NCI-H446 treated with DMSO at 0.1 percent for 48 hours (cell line): ENCODE measurements around the gene CITED1.

Source experiments
- DNase-seq: peaks from one replicate; lab custom pipeline; 2025; lab: John Stamatoyannopoulos, UW

The CITED1 gene

DNA sequence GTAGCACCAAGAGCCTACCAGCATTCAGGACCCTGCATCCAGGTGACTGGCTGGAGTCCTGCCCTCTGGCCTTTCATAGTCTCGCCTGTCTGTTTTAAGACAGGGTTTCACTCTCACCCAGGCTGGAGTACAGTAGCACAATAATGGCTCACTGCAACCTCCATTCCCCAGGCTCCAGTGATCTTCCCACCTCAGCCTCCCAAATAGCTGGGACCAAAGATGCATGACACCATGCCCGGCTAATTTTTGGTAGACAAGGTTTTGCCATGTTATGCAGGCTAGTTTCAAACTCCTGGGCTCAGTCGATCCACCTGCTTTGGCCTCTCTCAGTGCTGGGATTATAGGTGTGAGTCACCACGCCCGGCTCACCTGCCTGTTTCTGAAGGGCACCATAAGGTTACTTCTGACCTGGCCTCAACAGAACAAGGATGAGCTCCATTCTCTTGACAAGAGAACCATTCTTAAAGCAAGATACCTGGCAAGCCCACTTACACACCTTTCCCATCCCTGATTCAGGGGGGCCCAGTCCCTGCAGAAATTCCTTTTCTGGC, 35.3 kb downstream of the CITED1 start:
- no peak for DNase-seq

DNA sequence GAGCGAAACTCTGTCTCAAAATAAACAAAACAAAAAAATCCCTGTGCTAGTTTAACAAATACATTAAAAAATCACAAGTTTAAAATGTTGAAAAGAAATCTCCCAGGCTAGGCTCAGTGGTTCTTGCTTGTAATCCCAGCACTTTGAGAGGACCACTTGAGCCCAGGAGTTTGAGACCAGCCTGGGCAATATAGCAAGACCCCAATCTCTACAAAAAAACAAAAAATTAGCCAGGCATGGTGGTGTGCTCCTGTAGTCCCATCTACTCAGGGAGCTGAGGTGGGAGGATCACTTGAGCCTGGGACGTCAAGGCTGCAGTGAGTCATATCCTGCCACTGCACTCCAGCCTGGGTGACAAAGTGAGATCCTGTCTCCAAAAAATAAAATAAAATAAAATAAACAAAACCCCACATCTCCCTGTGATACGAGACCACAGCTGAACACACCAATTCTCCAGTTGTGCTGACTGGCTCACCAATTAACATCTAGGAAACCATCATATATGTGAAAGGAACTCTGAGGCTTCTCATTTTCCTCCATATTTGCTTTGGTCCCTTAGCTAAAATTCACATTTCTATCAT, 36.0 kb downstream of the CITED1 start:
- DNase-seq = no peak

DNA sequence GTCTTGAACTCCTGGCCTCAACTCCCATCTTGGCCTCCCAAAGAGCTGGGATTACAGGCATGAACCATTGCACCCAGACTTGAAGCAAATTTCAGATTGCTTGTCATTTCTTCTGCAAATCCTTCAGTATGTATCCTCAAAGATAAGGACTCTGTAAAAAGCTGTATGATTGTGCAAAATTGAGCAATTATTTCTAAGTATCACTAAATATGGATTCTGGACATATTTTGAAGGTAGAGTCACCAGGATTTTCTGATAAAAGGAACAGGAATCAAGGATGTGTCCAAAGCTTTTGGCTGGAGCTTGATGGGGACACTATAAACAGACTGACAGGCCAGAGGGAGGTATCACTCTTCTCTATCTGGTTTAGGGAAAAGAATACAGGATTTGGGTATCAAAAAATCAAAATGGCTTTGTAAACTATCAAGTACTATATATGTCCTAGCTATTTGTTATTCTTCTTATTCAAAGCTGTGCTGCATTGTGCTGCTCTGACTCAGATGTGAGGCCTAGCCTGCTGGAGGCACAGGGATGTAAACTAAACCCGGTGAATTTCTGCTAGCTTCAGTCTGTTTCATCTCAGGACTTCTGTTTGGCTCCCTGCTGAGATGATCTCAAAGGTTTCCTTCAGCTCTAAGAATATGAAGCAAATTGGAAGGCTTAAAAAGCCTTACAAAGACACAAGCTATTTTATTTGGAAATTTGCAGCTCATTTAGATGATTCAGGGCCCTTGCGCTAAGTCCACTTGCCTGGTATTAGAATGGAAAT, 36.9 kb downstream of the CITED1 start:
- no peak for DNase-seq

DNA sequence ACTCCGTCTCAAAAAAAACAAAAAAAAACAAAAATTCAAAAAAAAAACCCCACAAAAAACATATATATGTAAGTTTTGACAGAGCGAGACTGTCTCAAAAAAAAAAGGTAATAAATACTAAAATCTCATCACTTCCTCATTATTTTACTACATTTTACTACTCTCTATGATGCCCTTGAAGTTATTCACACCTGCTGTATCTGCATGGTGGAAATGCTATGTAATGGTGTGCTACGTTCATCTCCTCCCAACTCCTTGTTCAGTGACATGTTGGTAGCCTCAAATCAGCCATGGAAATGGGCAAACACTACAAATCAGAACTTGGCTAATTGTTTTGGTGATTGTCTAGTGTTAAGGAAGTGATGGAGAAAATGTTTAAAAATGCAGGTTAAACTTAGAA, 40.5 kb downstream of the CITED1 start:
- no peak for DNase-seq

DNA sequence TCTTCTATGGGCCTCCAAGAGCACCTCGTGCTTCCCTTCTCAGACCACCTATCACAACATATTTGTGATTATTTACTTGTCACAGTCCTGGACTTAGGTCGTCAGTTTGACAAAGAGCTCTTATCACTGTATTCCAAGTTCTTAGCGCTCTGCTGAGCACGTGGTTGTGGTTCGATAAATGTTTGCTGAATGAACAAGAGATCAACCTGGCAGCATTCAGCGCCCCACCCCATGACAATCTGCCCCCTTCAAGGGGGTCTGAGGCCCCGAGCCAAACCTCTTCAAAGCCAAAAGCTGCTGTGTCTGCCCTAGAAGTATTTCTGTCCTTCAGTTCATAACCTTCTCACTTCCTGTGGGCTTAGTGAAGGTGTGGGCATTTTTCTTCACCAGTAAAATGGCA, 43.6 kb downstream of the CITED1 start:
- DNase-seq = no peak

DNA sequence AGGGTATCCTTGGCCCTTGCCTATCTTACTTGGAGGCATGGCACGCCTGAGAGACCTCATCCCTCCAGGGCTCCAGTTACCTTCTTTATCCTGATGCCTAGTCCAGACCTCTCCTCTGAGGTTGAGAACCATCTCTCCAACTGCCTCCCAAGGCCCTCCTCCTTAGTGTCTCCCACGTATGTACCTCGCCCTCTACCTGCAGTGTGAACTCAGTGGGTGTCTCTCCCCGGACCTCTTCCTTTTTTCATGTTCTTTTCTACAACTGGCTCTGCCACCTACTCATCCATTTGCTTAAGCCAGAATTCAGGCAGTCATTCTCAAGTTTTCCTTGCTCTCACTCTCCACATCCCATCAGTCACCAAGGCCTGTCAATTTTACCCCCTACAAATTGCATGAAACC, 45.3 kb downstream of the CITED1 start:
- no peak for DNase-seq

DNA sequence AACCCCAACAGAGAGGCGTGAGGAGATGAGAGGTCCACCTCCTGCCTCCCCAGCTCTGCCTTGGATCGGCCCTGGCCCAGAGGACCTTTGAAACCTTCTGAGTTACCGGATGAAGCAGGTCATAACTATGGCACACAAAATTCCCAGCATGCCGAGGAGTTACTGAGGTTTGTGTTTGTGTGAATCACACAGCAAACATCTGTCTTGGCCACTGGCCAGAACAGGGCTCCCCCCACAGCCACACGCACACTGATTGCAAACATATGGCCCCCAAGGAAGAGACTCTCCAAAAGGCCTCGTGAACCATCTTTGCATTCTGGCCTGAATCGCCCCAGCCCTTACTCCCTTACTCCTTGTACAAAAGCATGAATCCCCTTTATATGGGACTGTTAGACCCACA, 47.5 kb downstream of the CITED1 start:
- no peak for DNase-seq

DNA sequence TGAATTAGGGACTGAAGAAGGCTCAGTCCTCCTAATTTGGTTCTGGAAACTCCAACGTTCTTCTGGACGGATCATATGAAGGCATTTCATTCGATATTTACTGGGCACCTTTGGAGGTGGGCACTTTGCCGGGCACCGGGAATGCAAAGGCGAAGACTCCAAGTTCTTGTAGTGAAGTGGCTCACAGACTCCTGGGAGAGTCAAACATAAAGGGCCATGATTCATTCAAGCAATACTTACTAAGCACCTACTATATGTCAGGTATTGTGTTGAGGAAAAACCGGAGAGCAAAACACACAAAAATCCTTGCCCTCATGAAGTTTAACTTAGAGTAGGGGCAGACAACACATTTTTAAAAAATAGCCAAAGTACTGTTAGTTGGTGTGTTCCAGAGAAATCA, 49.9 kb downstream of the CITED1 start:
- DNase-seq = no peak

DNA sequence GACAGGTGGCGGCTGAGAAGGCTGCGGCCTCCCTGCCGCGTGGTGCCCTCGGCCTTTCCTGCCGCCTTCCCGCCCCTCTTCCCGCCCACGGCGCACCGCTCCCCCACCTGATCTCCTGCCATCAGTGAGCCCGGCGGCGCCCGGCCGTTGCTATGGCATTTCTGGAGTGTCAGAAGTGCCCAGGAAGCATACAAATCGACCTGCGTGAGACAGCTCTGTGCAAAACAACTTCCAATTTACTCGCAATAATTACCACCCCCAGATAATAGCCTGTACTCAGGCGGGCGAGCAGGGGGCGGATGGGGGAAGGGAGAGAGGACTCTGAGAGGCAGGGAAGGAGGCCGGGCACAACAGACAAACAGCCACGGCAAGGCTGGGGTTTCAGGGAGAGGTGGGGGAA, 50.3 kb downstream of the CITED1 start:
- DNase-seq = no peak

DNA sequence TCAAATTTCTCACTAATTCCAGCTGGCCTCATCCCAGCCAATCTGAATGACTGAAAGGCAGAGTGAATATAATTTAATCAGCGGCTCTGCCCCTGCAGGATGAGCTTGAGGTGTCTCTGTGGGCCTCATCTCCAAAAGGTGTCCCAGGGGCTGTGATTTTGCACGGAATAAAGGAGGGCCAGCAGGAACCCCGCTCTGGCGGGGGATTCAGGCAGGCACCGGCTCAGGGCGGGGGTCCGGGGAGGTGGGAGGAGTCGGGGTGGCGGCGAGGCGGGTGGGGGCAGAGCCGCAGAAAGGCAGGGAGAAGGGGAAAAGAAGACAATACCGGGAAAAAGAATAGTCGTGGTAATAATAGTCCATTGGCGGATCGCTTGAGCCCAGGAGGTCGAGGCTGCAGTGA, 50.9 kb downstream of the CITED1 start:
- no peak for DNase-seq

DNA sequence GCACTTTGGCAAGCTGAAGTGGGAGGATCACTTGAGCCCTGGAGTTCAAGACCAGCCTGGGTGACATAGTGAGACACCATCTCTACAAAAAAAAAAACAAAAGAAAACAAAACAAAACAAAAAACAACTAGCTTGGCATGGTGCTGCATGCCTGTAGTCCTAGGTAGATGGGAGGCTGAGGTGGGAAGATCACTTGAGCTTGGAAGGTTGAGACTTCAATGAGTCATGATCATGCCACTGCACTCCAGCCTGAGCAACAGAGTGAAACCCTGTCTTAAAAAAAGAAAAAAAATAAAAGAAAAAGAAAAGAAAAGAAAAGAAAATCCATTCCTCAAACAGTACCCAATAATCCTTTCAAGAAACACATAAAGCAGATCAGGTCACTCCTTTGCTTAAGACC, 52.0 kb downstream of the CITED1 start:
- DNase-seq = no peak
